H1 (cell line): ENCODE data around the gene HSPB1. TPM values are rescaled to one million over a fixed set of nuclear protein-coding genes. Genes with fewer than 3 reads are reported as not detected.

Experiments
- ATF2 ChIP-seq: IDR thresholded peaks from 2 replicates; pipeline ENCODE4 v1.6.1; 2012; ENCODE audit warnings: low read length, inconsistent platforms
- CTBP2 ChIP-seq: IDR thresholded peaks from 2 replicates; pipeline ENCODE4 v1.7.0; 2011; ENCODE audit warnings: borderline replicate concordance, mild to moderate bottlenecking, moderate library complexity, mixed read lengths, low read length; ENCODE audit not compliant: insufficient read depth, insufficient read length
- HDAC2 ChIP-seq, 2 experiments: fragments of 300-600 bp in 1 of 2; sonication (generic) in 1 of 2; IDR thresholded peaks; 2 replicates each; pipeline ENCODE4 v1.6.1; 2011 to 2012; ENCODE audit warnings: low read depth in 2 of 2, low read length in 2 of 2, mild to moderate bottlenecking in 2 of 2, moderate library complexity in 2 of 2, borderline replicate concordance in 1 of 2, inconsistent platforms in 1 of 2
- MAFK ChIP-seq: IDR thresholded peaks from 2 replicates; pipeline ENCODE4 v1.6.1; 2012; ENCODE audit warnings: low read depth, mild to moderate bottlenecking, improper control_type of control experiment, low read length
- SRF ChIP-seq: IDR thresholded peaks from 2 replicates; pipeline ENCODE4 v1.6.1; 2011; ENCODE audit warnings: mild to moderate bottlenecking, low read depth, low read length, moderate library complexity
- TAF7 ChIP-seq: optimal IDR thresholded peaks from 2 replicates; pipeline ENCODE3; 2011; ENCODE audit warnings: low read depth, mild to moderate bottlenecking, inconsistent platforms, low read length, moderate library complexity, borderline replicate concordance
- TCF12 ChIP-seq: IDR thresholded peaks from 2 replicates; pipeline ENCODE4 v1.6.1; 2011; ENCODE audit warnings: low read depth, mild to moderate bottlenecking, low read length
- polyA plus RNA-seq, 7 experiments: library from polyadenylated mRNA; depleted of rRNA in 3 of 7; stranded (reverse) in 5 of 7; unstranded in 2 of 7; fragments of >200 nt in 5 of 7; fragments of 200-250 nt in 2 of 7; gene quantifications; 1 replicate in 5 of 7; 2 replicates in 1 of 7; 4 replicates in 1 of 7; pipeline versions ENCODE4 v1.2.1 to v1.2.3, GENCODE V29; 2011 to 2013; ENCODE audit warnings: missing spikeins in 2 of 7, mixed read lengths in 2 of 7
- total RNA-seq: library from RNA; stranded (reverse); fragmentation: NEBNext Ultra II Directional; extraction: Animal tissue kit (Norgen Biotek cat#: 25700); gene quantifications from 2 replicates; pipeline ENCODE4 v1.2.1, GENCODE V29; 2021

Gene HSPB1
- total and polyA plus RNA-seq, 2 of the 8 experiments (the other 6 are each of a cell fraction or from before 2014, with no cell fraction given): 165 to 254 TPM

- no peak for TF ChIP-seq ATF2
- TF ChIP-seq HDAC2 (IDR thresholded peaks at IDR 0.05; ENCODE audit: borderline replicate concordance in 1 of 2, low read depth in 2 of 2, low read length in 2 of 2): peak in 1 of 2 experiments; percentile 51; a peak in 1 of 4 replicates
- TF ChIP-seq CTBP2: peak; percentile 82
- TF ChIP-seq MAFK: no peak
- TF ChIP-seq TCF12: no peak
- no peak for TF ChIP-seq SRF
- no peak for TF ChIP-seq TAF7
- TF ChIP-seq, all 59 proteins: peak for 22
These were observed 1.0 kb downstream of the HSPB1 start (continued) for GRCh38 chr7:76303202-76304147.
